IMR-90 (cell line): ENCODE measurements around the gene RAB43. TPM values are rescaled to one million over a fixed set of nuclear protein-coding genes. Genes with fewer than 3 reads are reported as not detected.

Source experiments
- ATAC-seq: fragments of 200-7000 bp; cut with Tn5 transposase; 2 replicates; pipeline ENCODE4 v1.9.1; 2020; ENCODE audit warnings: low read depth, mild to moderate bottlenecking, moderate library complexity
- BruUV-seq: library from RNA; stranded (reverse); fragments of 400-500 nt; replicated peaks from 2 replicates; lab custom pipeline; 2021; lab: Mats Ljungman, UMichigan
- CTCF ChIA-PET: fragments of 300-600 bp; formaldehyde crosslinking; extraction: SDS; loops from one replicate; lab custom pipeline; 2021; ENCODE audit warnings: antibody characterized with exemption; lab: Yijun Ruan, JAX
- POLR2A ChIA-PET: fragments of 300-600 bp; sonication (Branson Sonifier 250); formaldehyde crosslinking; loops from one replicate; lab custom pipeline; 2022; ENCODE audit warnings: antibody characterized with exemption; ENCODE audit not compliant: unreplicated experiment; lab: Charles Lee
- DNase-seq: peaks from one replicate; pipeline ENCODE4 v3.0.0; 2013
- H2AFZ ChIP-seq: replicated peaks from 2 replicates; pipeline ENCODE3; 2013; ENCODE audit warnings: low read length, mild to moderate bottlenecking; ENCODE audit not compliant: poor library complexity
- H2AK5ac ChIP-seq: 2 replicates; pipeline ENCODE4 v1.6.1; 2013; ENCODE audit warnings: low read depth, low read length, inconsistent platforms
- H2AK9ac ChIP-seq: replicated peaks from 2 replicates; pipeline ENCODE3; 2013; ENCODE audit warnings: mild to moderate bottlenecking, low read depth, low read length, moderate library complexity; ENCODE audit not compliant: poor library complexity
- H2BK120ac ChIP-seq: 2 replicates; pipeline ENCODE4 v1.6.1; 2013; ENCODE audit warnings: low read depth, low read length, inconsistent platforms
- H2BK15ac ChIP-seq: 3 replicates; pipeline ENCODE4 v1.6.1; 2013; ENCODE audit warnings: low read depth, low read length, inconsistent platforms
- H2BK20ac ChIP-seq: 2 replicates; pipeline ENCODE4 v1.6.1; 2013; ENCODE audit warnings: low read depth, mild to moderate bottlenecking, inconsistent platforms, low read length, moderate library complexity
- H2BK5ac ChIP-seq: 2 replicates; pipeline ENCODE4 v1.6.1; 2013; ENCODE audit warnings: mild to moderate bottlenecking, low read depth, low read length, inconsistent platforms; ENCODE audit not compliant: poor library complexity, severe bottlenecking
- H3K14ac ChIP-seq: replicated peaks from 2 replicates; pipeline ENCODE4 v1.6.1; 2013; ENCODE audit warnings: low read depth, low read length, inconsistent platforms
- H3K18ac ChIP-seq: 2 replicates; pipeline ENCODE4 v1.6.1; 2013; ENCODE audit warnings: low read depth, low read length, control low read depth
- H3K23ac ChIP-seq: 2 replicates; pipeline ENCODE4 v1.6.1; 2013; ENCODE audit warnings: low read depth, low read length, inconsistent platforms
- H3K27ac ChIP-seq: 2 replicates; pipeline ENCODE4 v1.5.1; 2013; ENCODE audit warnings: mild to moderate bottlenecking, control low read depth, low read length; ENCODE audit not compliant: insufficient read depth
- H3K27me3 ChIP-seq: 2 replicates; pipeline ENCODE4 v1.6.1; 2013; ENCODE audit warnings: low read length; ENCODE audit not compliant: control insufficient read depth, insufficient read depth
- H3K36me3 ChIP-seq: 2 replicates; pipeline ENCODE4 v1.6.1; 2013; ENCODE audit warnings: low read length, mixed read lengths; ENCODE audit not compliant: control insufficient read depth, insufficient read depth
- H3K4ac ChIP-seq: 2 replicates; pipeline ENCODE4 v1.6.1; 2013; ENCODE audit warnings: low read depth, low read length, inconsistent platforms
- H3K4me1 ChIP-seq: 2 replicates; pipeline ENCODE4 v1.6.1; 2013; ENCODE audit warnings: low read length, mixed read lengths; ENCODE audit not compliant: control insufficient read depth, insufficient read depth
- H3K4me2 ChIP-seq: 2 replicates; pipeline ENCODE4 v1.6.1; 2013; ENCODE audit warnings: low read depth, mild to moderate bottlenecking, control low read depth, low read length, moderate library complexity
- H3K4me3 ChIP-seq: 2 replicates; pipeline ENCODE4 v1.5.1; 2013; ENCODE audit warnings: low read depth, mild to moderate bottlenecking, control low read depth, low read length, moderate library complexity; ENCODE audit not compliant: insufficient read depth
- H3K56ac ChIP-seq: 2 replicates; pipeline ENCODE4 v1.6.1; 2013; ENCODE audit warnings: low read length, inconsistent platforms; ENCODE audit not compliant: insufficient read depth; ENCODE audit errors: extremely low read depth
- H3K79me1 ChIP-seq, 2 experiments: 2 replicates each; pipeline ENCODE4 v1.6.1; 2013; ENCODE audit warnings: low read length in 2 of 2, inconsistent platforms in 1 of 2, low read depth in 1 of 2
- H3K9ac ChIP-seq: 2 replicates; pipeline ENCODE4 v1.6.1; 2013; ENCODE audit warnings: low read depth, low read length, control low read depth
- H3K9me1 ChIP-seq: 2 replicates; pipeline ENCODE4 v1.6.1; 2013; ENCODE audit warnings: low read length, inconsistent platforms; ENCODE audit not compliant: insufficient read depth
- H3K9me3 ChIP-seq: 2 replicates; pipeline ENCODE4 v1.6.1; 2013; ENCODE audit warnings: low read length; ENCODE audit not compliant: control insufficient read depth, insufficient read depth
- H4K20me1 ChIP-seq: 2 replicates; pipeline ENCODE4 v1.6.1; 2013; ENCODE audit warnings: low read length, inconsistent platforms; ENCODE audit not compliant: insufficient read depth
- H4K5ac ChIP-seq: 2 replicates; pipeline ENCODE4 v1.6.1; 2013; ENCODE audit warnings: mild to moderate bottlenecking, low read depth, low read length, control low read depth
- H4K8ac ChIP-seq, 2 experiments: 2 replicates each; pipeline ENCODE4 v1.6.1; 2013; ENCODE audit warnings: low read depth in 2 of 2, low read length in 2 of 2, control low read depth in 1 of 2, inconsistent platforms in 1 of 2
- H4K91ac ChIP-seq: 2 replicates; pipeline ENCODE4 v1.6.1; 2013; ENCODE audit warnings: low read depth, low read length, inconsistent platforms; ENCODE audit not compliant: insufficient read depth
- BHLHE40 ChIP-seq: fragments of 150-350 bp; IDR thresholded peaks from 2 replicates; pipeline ENCODE4 v1.6.1; 2016; ENCODE audit warnings: mild to moderate bottlenecking, low read depth, low read length
- CEBPB ChIP-seq: IDR thresholded peaks from 2 replicates; pipeline ENCODE4 v1.6.1; 2012; ENCODE audit warnings: low read depth, low read length, improper control_type of control experiment
- CHD1 ChIP-seq: IDR thresholded peaks from 2 replicates; pipeline ENCODE4 v1.6.1; 2012; ENCODE audit warnings: low read depth, low read length, improper control_type of control experiment
- CTCF ChIP-seq: conservative IDR thresholded peaks from 2 replicates; pipeline ENCODE4 v1.5.1; 2012; ENCODE audit warnings: mild to moderate bottlenecking, low read depth, low read length, improper control_type of control experiment
- ELK1 ChIP-seq: fragments of 150-350 bp; IDR thresholded peaks from 2 replicates; pipeline ENCODE4 v1.6.1; 2016; ENCODE audit warnings: low read depth, mild to moderate bottlenecking, low read length, moderate library complexity, borderline replicate concordance
- FOS ChIP-seq: fragments of 150-350 bp; IDR thresholded peaks from 2 replicates; pipeline ENCODE4 v1.6.1; 2016; ENCODE audit warnings: low read depth, low read length
- MAFK ChIP-seq: IDR thresholded peaks from 2 replicates; pipeline ENCODE4 v1.6.1; 2012; ENCODE audit warnings: low read depth, low read length, improper control_type of control experiment
- MAZ ChIP-seq: IDR thresholded peaks from 2 replicates; pipeline ENCODE4 v1.6.1; 2012; ENCODE audit warnings: low read depth, mild to moderate bottlenecking, low read length, improper control_type of control experiment, moderate library complexity, borderline replicate concordance
- MXI1 ChIP-seq: IDR thresholded peaks from 2 replicates; pipeline ENCODE4 v1.6.1; 2012; ENCODE audit warnings: low read depth, mild to moderate bottlenecking, low read length, moderate library complexity, borderline replicate concordance
- NFE2L2 ChIP-seq: fragments of 150-350 bp; IDR thresholded peaks from 2 replicates; pipeline ENCODE4 v1.6.1; 2016; ENCODE audit warnings: low read depth, mild to moderate bottlenecking, low read length
- POLR2A ChIP-seq: IDR thresholded peaks from 2 replicates; pipeline ENCODE4 v1.6.1; 2012; ENCODE audit warnings: mild to moderate bottlenecking, low read depth, low read length
- RAD21 ChIP-seq: IDR thresholded peaks from 2 replicates; pipeline ENCODE4 v1.6.1; 2012; ENCODE audit warnings: low read length, improper control_type of control experiment
- RCOR1 ChIP-seq: IDR thresholded peaks from 2 replicates; pipeline ENCODE4 v1.6.1; 2012; ENCODE audit warnings: mild to moderate bottlenecking, low read length, improper control_type of control experiment; ENCODE audit not compliant: insufficient replicate concordance
- RFX5 ChIP-seq: IDR thresholded peaks from 2 replicates; pipeline ENCODE4 v1.8.0; 2012; ENCODE audit warnings: low read depth, mild to moderate bottlenecking, low read length, moderate library complexity
- SMC3 ChIP-seq: fragments of 150-350 bp; IDR thresholded peaks from 2 replicates; pipeline ENCODE4 v1.6.1; 2016; ENCODE audit warnings: low read depth, mild to moderate bottlenecking, antibody characterized with exemption, low read length, moderate library complexity
- USF2 ChIP-seq: fragments of 150-350 bp; IDR thresholded peaks from 2 replicates; pipeline ENCODE4 v1.6.1; 2017; ENCODE audit warnings: mild to moderate bottlenecking, antibody characterized with exemption, low read length, low read depth
- WGBS, 2 experiments: methylation state at CpG; one replicate each; pipeline versions ENCODE4 v1.1.5 to v1.1.7; 2013; ENCODE audit warnings: missing lambda C conversion rate in 2 of 2; ENCODE audit not compliant: insufficient read length in 1 of 2; ENCODE audit errors: extremely low coverage in 2 of 2; 5-methylcytosine and 5-hydroxymethylcytosine counted together
- dilution Hi-C: fragments of 300-500 bp; cut with HindIII; formaldehyde crosslinking; loops from one replicate; pipeline ENCODE4 v1.14.3; 2018; ENCODE audit warnings: low sequenced_read_pairs; ENCODE audit not compliant: unreplicated experiment
- in situ Hi-C: fragments of 300-500 bp; cut with MboI; formaldehyde crosslinking; loops from 3 replicates; pipeline ENCODE4 v1.14.3; 2019; ENCODE audit warnings: low sequenced_read_pairs, inconsistent platforms, mixed read lengths
- intact Hi-C: fragments of 100-400 bp; cut with micrococcal nuclease; formaldehyde crosslinking; loops from 2 replicates; pipeline ENCODE4 v1.10.0; 2022
- polyA plus RNA-seq, 3 experiments: library from polyadenylated mRNA; depleted of rRNA; stranded (reverse); fragments of >200 nt; gene quantifications; 2 replicates each; pipeline ENCODE4 v1.2.3, GENCODE V29; 2012; ENCODE audit warnings: low replicate concordance in 1 of 3
- total RNA-seq: library from RNA; depleted of rRNA; stranded (reverse); fragments of >200 nt; gene quantifications from 2 replicates; pipeline ENCODE4 v1.2.3, GENCODE V29; 2012

RAB43 gene
- total and polyA plus RNA-seq, 2 of the 4 experiments (the other 2 are of a cell fraction): 9.9 to 14.0 TPM

GRCh38 chr3:129045675-129046036 lies 75.9 kb downstream of the RAB43 start:
- Histone ChIP-seq H3K4me3 (no peak overlapping the region), H4K91ac (no peak overlapping the region), H3K27ac (no peak overlapping the region), H3K56ac (no peak overlapping the region), H2AFZ (peak overlapping the region; percentile 67), H2BK15ac (no peak overlapping the region), H2BK120ac (no peak overlapping the region), H3K9me1 (no peaks in the 10 kb centered on the region), H2BK20ac (no peak overlapping the region), H3K9ac (no peak overlapping the region), H2BK5ac (no peak overlapping the region), H3K79me1 (no peaks in the 10 kb centered on the region), H3K18ac (no peak overlapping the region), H3K9me3 (peaks cover 20% of the 10 kb centered on the region), H3K14ac (no peak overlapping the region), H4K5ac (no peak overlapping the region), H3K27me3 (peaks cover 39% of the 10 kb centered on the region), H3K4me1 (no peaks in the 10 kb centered on the region), H4K20me1 (no peaks in the 10 kb centered on the region), H3K23ac (no peak overlapping the region), H3K4me2 (no peak overlapping the region; the same call in 1 of the 2 replicates), H2AK5ac (no peak overlapping the region), H3K4ac (no peak overlapping the region), H4K8ac (no peak overlapping the region), H3K36me3 (no peaks in the 10 kb centered on the region), H2AK9ac (no peak overlapping the region)
- BruUV-seq: no TSS peak
- ChIA-PET CTCF (interaction anchor here (0.9 kb wide), 1 partner anchor 18 kb away, joined by 3 read pairs; no protein-coding TSS in a partner anchor), POLR2A (no interaction called here)
- intact Hi-C loops (no loop called here), in situ Hi-C loops (no loop called here), dilution Hi-C loops (no loop called here)
- DNase-seq: no peak
- ATAC-seq: peak; percentile 69
- WGBS, 2 experiments: 8% methylated on average over 34 of the region's 43 CpGs; no CpG with 5 or more reads in 1 of the 2 experiments
- no peak for TF ChIP-seq SMC3
- no peak for TF ChIP-seq POLR2A
- TF ChIP-seq ELK1: no peak
- TF ChIP-seq RCOR1: no peak
- no peak for TF ChIP-seq USF2
- no peak for TF ChIP-seq CTCF
- TF ChIP-seq RAD21: no peak
- no peak for TF ChIP-seq BHLHE40
- TF ChIP-seq RFX5: no peak
- TF ChIP-seq FOS: no peak
- no peak for TF ChIP-seq NFE2L2
- no peak for TF ChIP-seq CEBPB
- no peak for TF ChIP-seq CHD1
- no peak for TF ChIP-seq MXI1
- TF ChIP-seq MAFK: no peak
- no peak for TF ChIP-seq MAZ
